Peyer's patch (tissue), 4 donors: ENCODE measurements around the gene RPTOR.
A peak's percentile ranks its signal among the peaks of the same experiment; 100 is the strongest.

ENCODE experiments used
- CTCF ChIP-seq, 6 experiments: fragments of 450-650 bp in 4 of 6; fragments of 200-600 bp in 2 of 6; sonication (generic) in 1 of 6; IDR thresholded peaks; one replicate each; pipeline ENCODE4 v1.5.1; 2017 to 2019; ENCODE audit warnings: antibody characterized with exemption in 6 of 6, mild to moderate bottlenecking in 3 of 6, moderate library complexity in 1 of 6
- POLR2A ChIP-seq, 2 donors: fragments of 450-650 bp; IDR thresholded peaks; one replicate each; pipeline ENCODE4 v1.5.1; 2017; ENCODE audit warnings: antibody characterized with exemption in 2 of 2, mild to moderate bottlenecking in 2 of 2, moderate library complexity in 2 of 2

DNA sequence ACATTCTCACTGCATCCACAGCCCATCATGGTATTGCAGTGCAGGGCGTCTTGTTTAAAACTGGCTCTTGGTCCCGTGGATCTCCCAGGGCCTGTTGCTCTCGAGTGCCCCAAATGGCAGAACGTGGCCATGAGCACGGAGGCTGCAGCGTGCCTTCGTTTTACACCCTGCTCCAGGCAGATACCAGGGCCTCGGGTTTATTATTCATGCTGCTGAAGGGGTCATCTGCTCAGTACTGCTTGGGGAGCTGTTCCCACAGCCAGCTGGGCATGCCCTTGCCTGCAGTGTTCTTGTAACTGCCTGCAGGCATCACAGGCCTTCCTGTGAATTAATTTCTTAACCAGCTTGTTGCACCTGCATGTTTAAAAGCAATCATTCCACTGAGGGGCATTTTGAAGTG is 317.3 kb downstream of the RPTOR start:
- TF ChIP-seq CTCF (IDR thresholded peaks at IDR 0.05) (peak in 1 of 6 experiments; percentile 27), POLR2A (IDR thresholded peaks at IDR 0.05) (no peak)
